HepG2 (cell line): ENCODE measurements around the gene GABRP. TPM values are rescaled to one million over a fixed set of nuclear protein-coding genes. Genes with fewer than 3 reads are reported as not detected.

ENCODE experiments used
- ATAC-seq: fragments of 200-7000 bp; cut with Tn5 transposase; 3 replicates; pipeline ENCODE4 v1.9.1; 2020; ENCODE audit warnings: mild to moderate bottlenecking, moderate library complexity
- BruUV-seq: library from RNA; stranded (reverse); fragments of 400-500 nt; replicated peaks from 2 replicates; lab custom pipeline; 2021; lab: Mats Ljungman, UMichigan
- CTCF ChIA-PET: fragments of 300-600 bp; formaldehyde crosslinking; extraction: SDS; loops from one replicate; lab custom pipeline; 2021; ENCODE audit warnings: low total read pairs, inconsistent platforms, low intra/inter-chr PET ratio; lab: Yijun Ruan, JAX
- POLR2A ChIA-PET: fragments of 350-600 bp; sonication (Branson Sonifier 250); formaldehyde crosslinking; loops from one replicate; lab custom pipeline; 2020; ENCODE audit warnings: antibody characterized with exemption, inconsistent platforms; lab: Yijun Ruan, JAX
- DNase-seq: peaks from one replicate; pipeline ENCODE4 v3.0.0-alpha.2; 2015; ENCODE audit warnings: low spot score
- FAIRE-seq: peaks from 3 replicates; lab custom pipeline; 2011; peaks lifted over from hg19 to GRCh38; lab: Jason Lieb, UNC
- H2AFZ ChIP-seq: one replicate; pipeline ENCODE4 v1.6.1; 2011; ENCODE audit warnings: low read length, inconsistent platforms
- H3K27ac ChIP-seq: fragments of 300-600 bp; 3 replicates; pipeline ENCODE4 v1.8.0; 2011; ENCODE audit warnings: mixed run types, mild to moderate bottlenecking, mixed read lengths, low read length, inconsistent platforms; ENCODE audit not compliant: insufficient read depth; ENCODE audit errors: extremely low read length
- H3K27me3 ChIP-seq, 2 experiments: fragments of 200-600 bp in 1 of 2; 2 replicates in 1 of 2; 3 replicates in 1 of 2; pipeline versions ENCODE4 v1.6.0 to v1.8.0; 2011; ENCODE audit warnings: low read length in 2 of 2, mild to moderate bottlenecking in 2 of 2, moderate library complexity in 2 of 2, inconsistent platforms in 1 of 2; ENCODE audit not compliant: insufficient read depth in 2 of 2, control insufficient read depth in 1 of 2
- H3K36me3 ChIP-seq, 2 experiments: fragments of 200-600 bp in 1 of 2; replicated peaks in 1 of 2; 2 replicates in 1 of 2; 3 replicates in 1 of 2; pipeline versions ENCODE4 v1.5.1 to v1.8.0; 2011; ENCODE audit warnings: low read length in 2 of 2, inconsistent platforms in 1 of 2; ENCODE audit not compliant: insufficient read depth in 2 of 2, control insufficient read depth in 1 of 2
- H3K4me1 ChIP-seq: 2 replicates; pipeline ENCODE4 v1.5.1; 2012; ENCODE audit warnings: low read length, inconsistent platforms; ENCODE audit not compliant: insufficient read depth
- H3K4me2 ChIP-seq: 2 replicates; pipeline ENCODE4 v1.6.0; 2011; ENCODE audit warnings: low read depth, low read length, inconsistent platforms
- H3K4me3 ChIP-seq, 3 experiments: fragments of 200-600 bp in 1 of 3; sonication (generic), shearing (Covaris generic) in 1 of 3; replicated peaks in 1 of 3; 2 replicates each; pipeline ENCODE4 v1.5.1; 2011 to 2016; ENCODE audit warnings: low read length in 3 of 3, inconsistent platforms in 2 of 3, low read depth in 2 of 3, mild to moderate bottlenecking in 2 of 3, control low read depth in 1 of 3, mixed read lengths in 1 of 3; ENCODE audit not compliant: insufficient read depth in 1 of 3
- H3K79me2 ChIP-seq: one replicate; pipeline ENCODE4 v1.6.1; 2011; ENCODE audit warnings: low read length, inconsistent platforms; ENCODE audit not compliant: insufficient read depth
- H3K9ac ChIP-seq: 2 replicates; pipeline ENCODE4 v1.6.0; 2011; ENCODE audit warnings: mild to moderate bottlenecking, low read depth, low read length, inconsistent platforms; ENCODE audit not compliant: insufficient read depth
- H3K9me3 ChIP-seq: 2 replicates; pipeline ENCODE4 v1.5.1; 2012; ENCODE audit warnings: mild to moderate bottlenecking, low read length
- H4K20me1 ChIP-seq: 2 replicates; pipeline ENCODE4 v1.6.0; 2011; ENCODE audit warnings: inconsistent platforms, mild to moderate bottlenecking, low read length, moderate library complexity; ENCODE audit not compliant: insufficient read depth
- ELF3 ChIP-seq: IDR thresholded peaks from 2 replicates; pipeline ENCODE4 v1.6.1; 2016; ENCODE audit warnings: missing genetic modification reagents, missing compliant biosample characterization
- FOXC1 ChIP-seq: sonication (generic); formaldehyde crosslinking; IDR thresholded peaks from 2 replicates; pipeline ENCODE4 v1.8.0; 2022; ENCODE audit warnings: mild to moderate bottlenecking, missing genetic modification reagents, borderline replicate concordance
- SMC3 ChIP-seq: IDR thresholded peaks from 2 replicates; pipeline ENCODE4 v1.6.1; 2011; ENCODE audit warnings: low read length, improper control_type of control experiment
- STAG1 ChIP-seq: sonication (generic); formaldehyde crosslinking; IDR thresholded peaks from 2 replicates; pipeline ENCODE4 v1.4.0; 2020; ENCODE audit warnings: missing genetic modification reagents
- ZKSCAN5 ChIP-seq: sonication (generic); formaldehyde crosslinking; IDR thresholded peaks from 2 replicates; pipeline ENCODE4 v1.5.1; 2020; ENCODE audit warnings: mild to moderate bottlenecking, missing genetic modification reagents
- ZNF160 ChIP-seq: sonication (generic); formaldehyde crosslinking; IDR thresholded peaks from 2 replicates; pipeline ENCODE4 v1.8.0; 2022; ENCODE audit warnings: mild to moderate bottlenecking, inconsistent platforms, missing genetic modification reagents
- WGBS: methylation state at CpG from one replicate; pipeline ENCODE4 v1.1.6; 2017; ENCODE audit warnings: low lambda C conversion rate; 5-methylcytosine and 5-hydroxymethylcytosine counted together
- in situ Hi-C: cut with HindIII; loops from 2 replicates; pipeline ENCODE4 v1.10.0; 2017; ENCODE audit warnings: low pct_unique_long_range_greater_than_20kb; ENCODE audit not compliant: extremely low pct_ligation_motif_present
- intact Hi-C: fragments of 100-400 bp; cut with micrococcal nuclease; formaldehyde crosslinking; loops from one replicate; pipeline ENCODE4 v1.10.0; 2022; ENCODE audit not compliant: unreplicated experiment
- polyA plus RNA-seq, 8 experiments: library from polyadenylated mRNA; depleted of rRNA in 3 of 8; stranded (reverse) in 7 of 8; unstranded in 1 of 8; fragments of >200 nt; fragmentation: Illumina TruSeq in 4 of 8; extraction: Trizol in 4 of 8; gene quantifications; 2 replicates each; pipeline versions ENCODE4 v1.2.1 to v1.2.3, GENCODE V29; 2011 to 2016; ENCODE audit warnings: low read depth in 4 of 8, missing spikeins in 1 of 8, mixed read lengths in 1 of 8; ENCODE audit not compliant: insufficient read depth in 1 of 8
- total RNA-seq, 5 experiments: library from RNA; depleted of rRNA; stranded (reverse); fragments of >200 nt; fragmentation: Illumina TruSeq; extraction: Trizol; gene quantifications; 2 replicates each; pipeline ENCODE4 v1.2.3, GENCODE V29; 2016; ENCODE audit warnings: low read depth in 1 of 5
- TF ChIP-seq, protein P1 (sequence below): sonication (generic); formaldehyde crosslinking; IDR thresholded peaks from 2 replicates; pipeline ENCODE4 v1.5.0; 2020; ENCODE audit warnings: missing genetic modification reagents, mild to moderate bottlenecking, borderline replicate concordance
- TF ChIP-seq, protein P2 (sequence below): sonication (generic); formaldehyde crosslinking; IDR thresholded peaks from 2 replicates; pipeline ENCODE4 v1.5.0; 2020; ENCODE audit warnings: mild to moderate bottlenecking, missing genetic modification reagents, moderate library complexity
- TF ChIP-seq, protein P3 (sequence below), 2 experiments: sonication (generic) in 1 of 2; formaldehyde crosslinking in 1 of 2; IDR thresholded peaks; 2 replicates each; pipeline versions ENCODE4 v1.4.0 to v1.6.1; 2016 to 2020; ENCODE audit warnings: borderline replicate concordance in 1 of 2, low read depth in 1 of 2, mild to moderate bottlenecking in 1 of 2, missing genetic modification reagents in 1 of 2

The GABRP gene
- total and polyA plus RNA-seq, 2 of the 13 experiments (the other 11 are each of a cell fraction or from before 2014, with no cell fraction given), result not detected

DNA sequence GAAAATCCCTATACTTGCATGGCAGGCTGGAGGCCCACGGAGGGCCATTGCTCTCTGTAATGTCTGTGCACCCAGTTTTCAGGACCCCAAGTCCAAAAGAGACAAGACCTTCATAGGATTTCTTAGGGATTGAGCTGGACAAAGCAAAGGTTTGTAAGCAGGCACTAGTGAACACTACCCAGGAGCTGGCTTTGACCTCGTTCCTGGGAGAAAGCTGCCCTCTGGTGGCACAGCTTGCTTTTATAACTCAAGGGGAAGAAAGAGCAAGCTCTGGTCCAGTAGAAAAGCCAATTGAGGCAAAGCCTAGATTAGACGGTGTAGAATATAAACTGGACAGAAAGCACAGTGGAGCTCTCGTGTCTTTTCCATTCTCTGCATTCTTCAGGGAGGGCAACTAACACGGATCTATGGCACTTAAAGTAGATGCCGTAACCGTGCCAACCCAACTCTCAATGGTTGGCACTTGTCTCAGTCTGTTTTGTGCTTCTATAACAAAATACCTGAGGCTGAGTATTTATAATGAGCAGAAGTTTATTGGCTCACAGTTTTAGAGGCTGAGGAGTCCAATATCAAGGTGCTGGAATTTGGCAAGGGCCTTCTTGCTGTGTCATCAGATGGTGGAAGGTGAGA is 7.9 kb downstream of the GABRP start:
- peaks cover 0 to 2% of the 10 kb centered on the region in 2 experiments; a peak in 2 of 5 replicates for H3K27me3 ChIP-seq
- H3K36me3 ChIP-seq, result no peaks in the 10 kb centered on the region
- H2AFZ ChIP-seq, result no peak overlapping the region
- intact Hi-C loops, result loop anchor here (1.0 kb wide), 2 partner anchors 47 to 153 kb away; no protein-coding TSS in a partner anchor
- 10% methylated on average over 7 of the region's 7 CpGs for WGBS
- H3K4me3 ChIP-seq, result no peak overlapping the region
- H3K9ac ChIP-seq, result no peak overlapping the region
- no peak overlapping the region for H3K27ac ChIP-seq
- H4K20me1 ChIP-seq, result no peaks in the 10 kb centered on the region
- no peaks in the 10 kb centered on the region for H3K4me1 ChIP-seq
- ChIA-PET POLR2A (interaction anchor here (0.8 kb wide), 1 partner anchor 46 kb away, joined by 3 read pairs; no protein-coding TSS in a partner anchor), CTCF (interaction anchor here (1.4 to 3.1 kb wide), 2 partner anchors 47 to 152 kb away, joined by 10 to 22 read pairs; no protein-coding TSS in a partner anchor)
- no peaks in the 10 kb centered on the region for H3K9me3 ChIP-seq
- in situ Hi-C loops, result loop anchor here (5.0 kb wide), 1 partner anchor 49 kb away; no protein-coding TSS in a partner anchor
- DNase-seq, result peak; percentile 27
- peak; percentile 74 for TF ChIP-seq SMC3
- TF ChIP-seq, protein P1, sequence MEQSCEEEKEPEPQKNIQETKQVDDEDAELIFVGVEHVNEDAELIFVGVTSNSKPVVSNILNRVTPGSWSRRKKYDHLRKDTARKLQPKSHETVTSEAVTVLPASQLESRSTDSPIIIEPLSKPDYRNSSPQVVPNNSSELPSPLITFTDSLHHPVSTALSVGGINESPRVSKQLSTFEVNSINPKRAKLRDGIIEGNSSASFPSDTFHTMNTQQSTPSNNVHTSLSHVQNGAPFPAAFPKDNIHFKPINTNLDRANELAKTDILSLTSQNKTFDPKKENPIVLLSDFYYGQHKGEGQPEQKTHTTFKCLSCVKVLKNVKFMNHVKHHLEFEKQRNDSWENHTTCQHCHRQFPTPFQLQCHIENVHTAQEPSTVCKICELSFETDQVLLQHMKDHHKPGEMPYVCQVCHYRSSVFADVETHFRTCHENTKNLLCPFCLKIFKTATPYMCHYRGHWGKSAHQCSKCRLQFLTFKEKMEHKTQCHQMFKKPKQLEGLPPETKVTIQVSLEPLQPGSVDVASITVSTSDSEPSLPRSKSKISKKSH, result no peak
- TF ChIP-seq, protein P2, sequence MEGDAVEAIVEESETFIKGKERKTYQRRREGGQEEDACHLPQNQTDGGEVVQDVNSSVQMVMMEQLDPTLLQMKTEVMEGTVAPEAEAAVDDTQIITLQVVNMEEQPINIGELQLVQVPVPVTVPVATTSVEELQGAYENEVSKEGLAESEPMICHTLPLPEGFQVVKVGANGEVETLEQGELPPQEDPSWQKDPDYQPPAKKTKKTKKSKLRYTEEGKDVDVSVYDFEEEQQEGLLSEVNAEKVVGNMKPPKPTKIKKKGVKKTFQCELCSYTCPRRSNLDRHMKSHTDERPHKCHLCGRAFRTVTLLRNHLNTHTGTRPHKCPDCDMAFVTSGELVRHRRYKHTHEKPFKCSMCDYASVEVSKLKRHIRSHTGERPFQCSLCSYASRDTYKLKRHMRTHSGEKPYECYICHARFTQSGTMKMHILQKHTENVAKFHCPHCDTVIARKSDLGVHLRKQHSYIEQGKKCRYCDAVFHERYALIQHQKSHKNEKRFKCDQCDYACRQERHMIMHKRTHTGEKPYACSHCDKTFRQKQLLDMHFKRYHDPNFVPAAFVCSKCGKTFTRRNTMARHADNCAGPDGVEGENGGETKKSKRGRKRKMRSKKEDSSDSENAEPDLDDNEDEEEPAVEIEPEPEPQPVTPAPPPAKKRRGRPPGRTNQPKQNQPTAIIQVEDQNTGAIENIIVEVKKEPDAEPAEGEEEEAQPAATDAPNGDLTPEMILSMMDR (CRISPR knock-in tag), result peak; percentile 63
- TF ChIP-seq ELF3 (CRISPR knock-in tag), result no peak
- TF ChIP-seq FOXC1, result no peak
- peak; percentile 65 for TF ChIP-seq STAG1
- TF ChIP-seq, protein P3, sequence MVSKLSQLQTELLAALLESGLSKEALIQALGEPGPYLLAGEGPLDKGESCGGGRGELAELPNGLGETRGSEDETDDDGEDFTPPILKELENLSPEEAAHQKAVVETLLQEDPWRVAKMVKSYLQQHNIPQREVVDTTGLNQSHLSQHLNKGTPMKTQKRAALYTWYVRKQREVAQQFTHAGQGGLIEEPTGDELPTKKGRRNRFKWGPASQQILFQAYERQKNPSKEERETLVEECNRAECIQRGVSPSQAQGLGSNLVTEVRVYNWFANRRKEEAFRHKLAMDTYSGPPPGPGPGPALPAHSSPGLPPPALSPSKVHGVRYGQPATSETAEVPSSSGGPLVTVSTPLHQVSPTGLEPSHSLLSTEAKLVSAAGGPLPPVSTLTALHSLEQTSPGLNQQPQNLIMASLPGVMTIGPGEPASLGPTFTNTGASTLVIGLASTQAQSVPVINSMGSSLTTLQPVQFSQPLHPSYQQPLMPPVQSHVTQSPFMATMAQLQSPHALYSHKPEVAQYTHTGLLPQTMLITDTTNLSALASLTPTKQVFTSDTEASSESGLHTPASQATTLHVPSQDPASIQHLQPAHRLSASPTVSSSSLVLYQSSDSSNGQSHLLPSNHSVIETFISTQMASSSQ (IDR thresholded peaks at IDR 0.05; ENCODE audit: low read depth), result no peak
- TF ChIP-seq, protein P3 (CRISPR knock-in tag; IDR thresholded peaks at IDR 0.05; ENCODE audit: borderline replicate concordance), result no peak
- no peak for TF ChIP-seq ZKSCAN5 (CRISPR knock-in tag)
- TF ChIP-seq ZNF160 (CRISPR knock-in tag), result no peak
- FAIRE-seq, result no peak
- BruUV-seq, result no TSS peak
- no peaks in the 10 kb centered on the region for H3K79me2 ChIP-seq
- peak; percentile 88 for ATAC-seq
- H3K4me2 ChIP-seq, result no peak overlapping the region
